Endodermal cell (in vitro differentiated cells): Measurements from ENCODE around the gene TSHZ2. TPM values are rescaled to one million over a fixed set of nuclear protein-coding genes. Genes with fewer than 3 reads are reported as not detected.

Source experiments
- DNase-seq: peaks from one replicate; pipeline ENCODE4 v3.0.0-alpha.2; 2017
- H3K27ac ChIP-seq: 2 replicates; pipeline ENCODE4 v1.5.1; 2013; ENCODE audit warnings: mild to moderate bottlenecking, low read depth, low read length, moderate library complexity
- H3K27me3 ChIP-seq: 2 replicates; pipeline ENCODE4 v1.6.1; 2013; ENCODE audit warnings: mild to moderate bottlenecking, low read length, moderate library complexity; ENCODE audit not compliant: insufficient read depth, control insufficient read depth, poor library complexity, severe bottlenecking
- H3K36me3 ChIP-seq: 2 replicates; pipeline ENCODE4 v1.7.0; 2013; ENCODE audit warnings: mild to moderate bottlenecking, low read length, moderate library complexity; ENCODE audit not compliant: control insufficient read depth, insufficient read depth
- H3K4me1 ChIP-seq: one replicate; pipeline ENCODE4 v1.7.0; 2013; ENCODE audit warnings: low read length; ENCODE audit not compliant: control insufficient read depth, insufficient read depth
- H3K4me3 ChIP-seq: 2 replicates; pipeline ENCODE4 v1.5.1; 2013; ENCODE audit warnings: mild to moderate bottlenecking, low read length, moderate library complexity
- H3K9ac ChIP-seq: 2 replicates; pipeline ENCODE4 v1.6.1; 2013; ENCODE audit warnings: mild to moderate bottlenecking, low read length, moderate library complexity; ENCODE audit not compliant: poor library complexity, severe bottlenecking; ENCODE audit errors: extremely low read depth
- H3K9me3 ChIP-seq: 2 replicates; pipeline ENCODE4 v1.6.1; 2013; ENCODE audit warnings: mild to moderate bottlenecking, low read length, moderate library complexity; ENCODE audit not compliant: control insufficient read depth
- H3K27ac Mint-ChIP-seq: 2 replicates; pipeline ENCODE4 v1.8.0; 2020; ENCODE audit warnings: mixed read lengths
- H3K27me3 Mint-ChIP-seq: 2 replicates; pipeline ENCODE4 v1.8.0; 2021; ENCODE audit warnings: mild to moderate bottlenecking, mixed read lengths; ENCODE audit not compliant: insufficient read depth
- H3K36me3 Mint-ChIP-seq: 2 replicates; pipeline ENCODE4 v1.8.0; 2020; ENCODE audit warnings: low read depth, mixed read lengths
- H3K4me1 Mint-ChIP-seq: 2 replicates; pipeline ENCODE4 v1.8.0; 2020; ENCODE audit warnings: mixed read lengths
- H3K4me3 Mint-ChIP-seq: 2 replicates; pipeline ENCODE4 v1.8.0; 2020; ENCODE audit warnings: mild to moderate bottlenecking, moderate library complexity, mixed read lengths
- H3K9me3 Mint-ChIP-seq: 2 replicates; pipeline ENCODE4 v1.8.0; 2020; ENCODE audit warnings: mild to moderate bottlenecking, mixed read lengths
- WGBS, 2 experiments: methylation state at CpG; one replicate each; pipeline versions ENCODE4 v1.1.5 to v1.1.7; 2013; ENCODE audit warnings: missing lambda C conversion rate in 2 of 2, mixed read lengths in 1 of 2; ENCODE audit not compliant: insufficient coverage in 1 of 2, insufficient read length in 1 of 2; 5-methylcytosine and 5-hydroxymethylcytosine counted together
- total RNA-seq, 2 donors: library from RNA; stranded (reverse); fragmentation: NEBNext Ultra II Directional in 1 of 2; extraction: Animal tissue kit (Norgen Biotek cat#: 25700) in 1 of 2; gene quantifications; 2 replicates in 1 of 2; 3 replicates in 1 of 2; pipeline ENCODE4 v1.2.1, GENCODE V29; 2021
- TF ChIP-seq, protein P1 (sequence below): fragments of 200-600 bp; sonication (generic); conservative IDR thresholded peaks from 2 replicates; pipeline ENCODE4 v1.5.0; 2021; ENCODE audit warnings: antibody characterized with exemption, mild to moderate bottlenecking

TSHZ2 gene
- total RNA-seq, 2 donors from 2014 or later: 0.07 to 0.31 TPM

- no peak for DNase-seq
- Histone ChIP-seq H3K9me3 (no peaks in the 10 kb centered on the region), H3K4me1 (no peaks in the 10 kb centered on the region), H3K9ac (no peak overlapping the region), H3K36me3 (no peaks in the 10 kb centered on the region), H3K27ac (no peak overlapping the region), H3K4me3 (no peak overlapping the region), H3K27me3 (peaks cover 3% of the 10 kb centered on the region)
- H3K27me3 Mint-ChIP-seq: peaks cover 4% of the 10 kb centered on the region
- no peaks in the 10 kb centered on the region for H3K36me3 Mint-ChIP-seq
- peaks cover 15% of the 10 kb centered on the region for H3K9me3 Mint-ChIP-seq
- H3K4me3 Mint-ChIP-seq: no peak overlapping the region
- 97 to 100% methylated on average over 1 to 3 of the region's 3 CpGs for WGBS, 2 experiments
- TF ChIP-seq, protein P1, sequence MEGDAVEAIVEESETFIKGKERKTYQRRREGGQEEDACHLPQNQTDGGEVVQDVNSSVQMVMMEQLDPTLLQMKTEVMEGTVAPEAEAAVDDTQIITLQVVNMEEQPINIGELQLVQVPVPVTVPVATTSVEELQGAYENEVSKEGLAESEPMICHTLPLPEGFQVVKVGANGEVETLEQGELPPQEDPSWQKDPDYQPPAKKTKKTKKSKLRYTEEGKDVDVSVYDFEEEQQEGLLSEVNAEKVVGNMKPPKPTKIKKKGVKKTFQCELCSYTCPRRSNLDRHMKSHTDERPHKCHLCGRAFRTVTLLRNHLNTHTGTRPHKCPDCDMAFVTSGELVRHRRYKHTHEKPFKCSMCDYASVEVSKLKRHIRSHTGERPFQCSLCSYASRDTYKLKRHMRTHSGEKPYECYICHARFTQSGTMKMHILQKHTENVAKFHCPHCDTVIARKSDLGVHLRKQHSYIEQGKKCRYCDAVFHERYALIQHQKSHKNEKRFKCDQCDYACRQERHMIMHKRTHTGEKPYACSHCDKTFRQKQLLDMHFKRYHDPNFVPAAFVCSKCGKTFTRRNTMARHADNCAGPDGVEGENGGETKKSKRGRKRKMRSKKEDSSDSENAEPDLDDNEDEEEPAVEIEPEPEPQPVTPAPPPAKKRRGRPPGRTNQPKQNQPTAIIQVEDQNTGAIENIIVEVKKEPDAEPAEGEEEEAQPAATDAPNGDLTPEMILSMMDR: no peak
- H3K27ac Mint-ChIP-seq: no peak overlapping the region
- H3K4me1 Mint-ChIP-seq: peaks cover 9% of the 10 kb centered on the region
These were observed 249.6 kb downstream of the TSHZ2 start for GRCh38 chr20:53221731-53222130.

DNA sequence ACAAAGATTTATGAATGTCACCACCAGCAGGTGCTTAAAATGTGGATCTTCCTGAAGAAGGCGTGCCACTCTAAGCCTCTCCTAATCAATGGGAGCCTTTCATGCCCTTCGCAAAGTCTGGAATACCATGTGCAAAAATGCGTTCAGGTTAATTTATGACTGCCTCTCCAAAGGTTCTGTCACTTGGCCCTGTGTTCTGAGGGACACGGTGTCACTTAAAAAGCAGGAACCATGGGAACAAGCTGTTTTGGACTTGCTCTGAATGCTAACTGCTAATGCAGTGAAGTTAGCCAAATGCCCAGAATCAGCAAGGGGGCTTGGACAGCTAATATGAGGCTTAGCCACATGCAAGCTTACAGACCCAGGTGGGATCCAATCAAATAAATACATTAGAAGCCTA is 250.3 kb downstream of the TSHZ2 start:
- TF ChIP-seq, protein P1: no peak
- Histone ChIP-seq H3K36me3 (no peaks in the 10 kb centered on the region), H3K27me3 (no peaks in the 10 kb centered on the region), H3K4me1 (no peaks in the 10 kb centered on the region), H3K9me3 (no peaks in the 10 kb centered on the region), H3K4me3 (no peak overlapping the region), H3K27ac (no peak overlapping the region), H3K9ac (no peak overlapping the region)
- H3K36me3 Mint-ChIP-seq: no peaks in the 10 kb centered on the region
- peaks cover 15% of the 10 kb centered on the region for H3K9me3 Mint-ChIP-seq
- WGBS, 2 experiments: 93 to 95% methylated on average over 4 of the region's 4 CpGs
- peaks cover 7% of the 10 kb centered on the region for H3K4me1 Mint-ChIP-seq
- no peak overlapping the region for H3K27ac Mint-ChIP-seq
- no peaks in the 10 kb centered on the region for H3K27me3 Mint-ChIP-seq
- no peak overlapping the region for H3K4me3 Mint-ChIP-seq
- DNase-seq: no peak

GRCh38 chr20:53222932-53223331 is 250.8 kb downstream of the TSHZ2 start:
- DNase-seq: no peak
- Histone ChIP-seq H3K4me3 (no peak overlapping the region), H3K4me1 (no peaks in the 10 kb centered on the region), H3K9me3 (no peaks in the 10 kb centered on the region), H3K27me3 (no peaks in the 10 kb centered on the region), H3K9ac (no peak overlapping the region), H3K27ac (no peak overlapping the region), H3K36me3 (no peaks in the 10 kb centered on the region)
- Mint-ChIP-seq H3K4me1 (peaks cover 6% of the 10 kb centered on the region), H3K9me3 (peaks cover 15% of the 10 kb centered on the region), H3K4me3 (no peak overlapping the region), H3K36me3 (no peaks in the 10 kb centered on the region), H3K27me3 (no peaks in the 10 kb centered on the region), H3K27ac (no peak overlapping the region)
- TF ChIP-seq, protein P1: no peak
- 75 to 93% methylated on average over 2 of the region's 3 CpGs for whole genome bisulfite sequencing, 2 experiments
